Endothelial cell of umbilical vein (primary cell): ENCODE measurements around the gene GOLGA8M.
"Not testable (repeated sequence)": the region's sequence is repeated elsewhere in the genome, so short reads cannot be mapped to it uniquely, and the experiment has no call there.

Experiments used
- MYC ChIP-seq: IDR thresholded peaks from one replicate; pipeline ENCODE4 v1.6.1; 2011; ENCODE audit warnings: mild to moderate bottlenecking, low read depth, low read length
- TF ChIP-seq, protein P1 (sequence below), 2 donors: IDR thresholded peaks; 1 replicate in 1 of 2; 2 replicates in 1 of 2; pipeline ENCODE4 v1.5.1; 2011; ENCODE audit warnings: low read length in 2 of 2, mild to moderate bottlenecking in 2 of 2, moderate library complexity in 2 of 2, control low read depth in 1 of 2, inconsistent platforms in 1 of 2, low read depth in 1 of 2; ENCODE audit not compliant: insufficient read depth in 1 of 2; ENCODE audit errors: extremely low read depth in 1 of 2

GRCh38 chr15:28655329-28656017 is 56.7 kb downstream of the GOLGA8M start:
- TF ChIP-seq, protein P1, sequence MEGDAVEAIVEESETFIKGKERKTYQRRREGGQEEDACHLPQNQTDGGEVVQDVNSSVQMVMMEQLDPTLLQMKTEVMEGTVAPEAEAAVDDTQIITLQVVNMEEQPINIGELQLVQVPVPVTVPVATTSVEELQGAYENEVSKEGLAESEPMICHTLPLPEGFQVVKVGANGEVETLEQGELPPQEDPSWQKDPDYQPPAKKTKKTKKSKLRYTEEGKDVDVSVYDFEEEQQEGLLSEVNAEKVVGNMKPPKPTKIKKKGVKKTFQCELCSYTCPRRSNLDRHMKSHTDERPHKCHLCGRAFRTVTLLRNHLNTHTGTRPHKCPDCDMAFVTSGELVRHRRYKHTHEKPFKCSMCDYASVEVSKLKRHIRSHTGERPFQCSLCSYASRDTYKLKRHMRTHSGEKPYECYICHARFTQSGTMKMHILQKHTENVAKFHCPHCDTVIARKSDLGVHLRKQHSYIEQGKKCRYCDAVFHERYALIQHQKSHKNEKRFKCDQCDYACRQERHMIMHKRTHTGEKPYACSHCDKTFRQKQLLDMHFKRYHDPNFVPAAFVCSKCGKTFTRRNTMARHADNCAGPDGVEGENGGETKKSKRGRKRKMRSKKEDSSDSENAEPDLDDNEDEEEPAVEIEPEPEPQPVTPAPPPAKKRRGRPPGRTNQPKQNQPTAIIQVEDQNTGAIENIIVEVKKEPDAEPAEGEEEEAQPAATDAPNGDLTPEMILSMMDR (IDR thresholded peaks at IDR 0.05; ENCODE audit: extremely low read depth in 1 of 2, insufficient read depth in 1 of 2, low read depth in 1 of 2, low read length in 2 of 2) = not testable (repeated sequence)
- TF ChIP-seq MYC = not testable (repeated sequence)
